PC-3 (cell line): ENCODE measurements around the gene CHURC1. TPM values are rescaled to one million over a fixed set of nuclear protein-coding genes. Genes with fewer than 3 reads are reported as not detected.

Experiments
- ATAC-seq: fragments of 200-7000 bp; cut with Tn5 transposase; 2 replicates; pipeline ENCODE4 v1.9.1; 2020; ENCODE audit warnings: mild to moderate bottlenecking, moderate library complexity
- BruUV-seq: library from RNA; stranded (reverse); fragments of 400-500 nt; replicated peaks from 2 replicates; lab custom pipeline; 2021; lab: Mats Ljungman, UMichigan
- CTCF ChIA-PET: fragments of 300-600 bp; sonication (Branson Sonifier 250); formaldehyde crosslinking; loops from one replicate; lab custom pipeline; 2022; ENCODE audit warnings: antibody characterized with exemption; lab: Charles Lee
- POLR2A ChIA-PET: fragments of 300-600 bp; sonication (Branson Sonifier 250); formaldehyde crosslinking; loops from one replicate; lab custom pipeline; 2022; ENCODE audit warnings: antibody characterized with exemption; ENCODE audit not compliant: unreplicated experiment; lab: Charles Lee
- DNase-seq: peaks from one replicate; pipeline ENCODE4 v3.0.0-alpha.2; 2015
- H2AFZ ChIP-seq: fragments of 300-600 bp; sonication (generic); 2 replicates; pipeline ENCODE4 v1.6.0; 2016; ENCODE audit warnings: antibody characterized with exemption, low read length
- H3F3A ChIP-seq: fragments of 300-600 bp; sonication (generic); one replicate; pipeline ENCODE4 v1.6.0; 2017; ENCODE audit warnings: antibody characterized with exemption, low read length, control low read depth, mild to moderate bottlenecking; ENCODE audit not compliant: unreplicated experiment
- H3K27ac ChIP-seq: fragments of 300-600 bp; sonication (generic); 2 replicates; pipeline ENCODE4 v1.5.1; 2016; ENCODE audit warnings: mild to moderate bottlenecking, low read length
- H3K27me3 ChIP-seq: fragments of 300-600 bp; sonication (generic); 2 replicates; pipeline ENCODE4 v1.6.1; 2016; ENCODE audit warnings: low read length, mixed read lengths
- H3K36me3 ChIP-seq: fragments of 300-600 bp; sonication (generic); 2 replicates; pipeline ENCODE4 v1.6.1; 2016; ENCODE audit warnings: low read depth, mixed run types, low read length, mixed read lengths
- H3K4me1 ChIP-seq: fragments of 300-600 bp; sonication (generic); 2 replicates; pipeline ENCODE4 v1.5.1; 2016; ENCODE audit warnings: low read length; ENCODE audit not compliant: insufficient read depth
- H3K4me2 ChIP-seq: fragments of 300-600 bp; sonication (generic); 2 replicates; pipeline ENCODE4 v1.6.0; 2016; ENCODE audit warnings: low read length
- H3K4me3 ChIP-seq: fragments of 300-600 bp; sonication (generic); 2 replicates; pipeline ENCODE4 v1.5.1; 2016; ENCODE audit warnings: mild to moderate bottlenecking, low read length, mixed read lengths
- H3K79me2 ChIP-seq: fragments of 300-600 bp; sonication (generic); 2 replicates; pipeline ENCODE4 v1.6.1; 2017; ENCODE audit warnings: low read length, mixed read lengths
- H3K9ac ChIP-seq: fragments of 300-600 bp; sonication (generic); 2 replicates; pipeline ENCODE4 v1.6.0; 2016; ENCODE audit warnings: mild to moderate bottlenecking, low read length
- H3K9me2 ChIP-seq: fragments of 300-600 bp; sonication (generic); replicated peaks from 2 replicates; pipeline ENCODE4 v1.6.1; 2016; ENCODE audit warnings: mixed run types, low read length, mixed read lengths
- H3K9me3 ChIP-seq: fragments of 300-600 bp; sonication (generic); 2 replicates; pipeline ENCODE4 v1.6.1; 2016; ENCODE audit warnings: low read length, mixed read lengths
- H4K20me1 ChIP-seq: fragments of 300-600 bp; sonication (generic); 2 replicates; pipeline ENCODE4 v1.6.1; 2016; ENCODE audit warnings: low read length, mixed read lengths
- EZH2 ChIP-seq: fragments of 300-600 bp; sonication (generic); IDR thresholded peaks from one replicate; pipeline ENCODE4 v1.6.1; 2017; ENCODE audit warnings: antibody characterized with exemption, mild to moderate bottlenecking, low read length; ENCODE audit not compliant: unreplicated experiment
- EZH2phosphoT487 ChIP-seq: fragments of 300-600 bp; sonication (generic); IDR thresholded peaks from 2 replicates; pipeline ENCODE4 v1.6.1; 2018; ENCODE audit warnings: mild to moderate bottlenecking, antibody characterized with exemption, low read length, borderline replicate concordance
- intact Hi-C: fragments of 100-400 bp; cut with micrococcal nuclease; formaldehyde crosslinking; loops from 2 replicates; pipeline ENCODE4 v1.9.0; 2023
- total RNA-seq: library from RNA; depleted of rRNA; stranded (reverse); fragments of >200 nt; gene quantifications from 2 replicates; pipeline ENCODE4 v1.2.3, GENCODE V29; 2014
- TF ChIP-seq, protein P1 (sequence below): fragments of 300-600 bp; sonication (generic); conservative IDR thresholded peaks from 2 replicates; pipeline ENCODE4 v1.5.1; 2017; ENCODE audit warnings: antibody characterized with exemption, low read depth, mild to moderate bottlenecking, low read length

Gene CHURC1
- total RNA-seq, 1 experiment from 2014 or later = 50.3 TPM

DNA sequence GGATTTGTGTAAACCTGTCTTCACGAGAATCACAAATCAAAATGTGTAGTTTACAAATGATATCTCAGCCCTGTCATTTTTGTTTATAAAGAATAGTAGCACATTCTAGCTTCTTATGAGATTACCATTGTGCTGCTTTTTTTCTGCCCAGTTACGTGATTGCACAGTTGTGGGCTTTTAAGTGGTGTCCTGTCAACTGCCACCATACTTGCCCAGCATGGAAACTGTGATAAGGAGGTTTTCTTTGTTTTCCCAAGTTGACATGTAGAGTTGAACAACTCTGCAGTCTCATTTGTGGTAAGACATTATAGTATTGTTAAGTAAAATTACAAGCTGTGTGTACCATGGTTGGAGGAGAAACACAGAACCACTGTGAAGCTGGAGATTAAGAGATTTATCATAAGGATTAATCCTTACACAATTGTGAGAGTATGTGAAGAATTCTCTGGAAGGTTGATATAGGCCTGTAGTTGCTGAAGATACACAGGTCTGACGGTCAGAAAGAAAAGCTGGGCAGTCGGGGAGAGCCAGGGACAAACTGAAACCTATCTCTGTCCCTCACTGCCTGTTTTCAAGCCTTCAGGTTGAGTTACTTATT is 12.2 kb downstream of the CHURC1 start:
- H3F3A ChIP-seq = no peaks in the 10 kb centered on the region

GRCh38 chr14:64927031-64927430 is 12.8 kb downstream of the CHURC1 start:
- Histone ChIP-seq H4K20me1 (no peaks in the 10 kb centered on the region), H3F3A (no peaks in the 10 kb centered on the region), H3K27ac (no peak overlapping the region), H3K4me3 (no peak overlapping the region), H3K9ac (no peak overlapping the region), H3K27me3 (no peaks in the 10 kb centered on the region), H3K79me2 (peaks cover 4% of the 10 kb centered on the region; the same call in 1 of the 2 replicates), H3K36me3 (peaks cover 45% of the 10 kb centered on the region), H2AFZ (no peak overlapping the region), H3K9me3 (no peaks in the 10 kb centered on the region), H3K9me2 (no peaks in the 10 kb centered on the region), H3K4me1 (no peaks in the 10 kb centered on the region), H3K4me2 (no peak overlapping the region)
- CTCF ChIA-PET = interaction anchor here (0.6 kb wide), 2 partner anchors 59 to 93 kb away, joined by 3 to 4 read pairs; no protein-coding TSS in a partner anchor
- DNase-seq (no peak), ATAC-seq (no peak)
- POLR2A ChIA-PET = interaction anchor here (0.7 kb wide), 1 partner anchor 415 kb away, joined by 16 read pairs; no protein-coding TSS in a partner anchor
- intact Hi-C loops = no loop called here
- TF ChIP-seq EZH2 (no peak), EZH2phosphoT487 (no peak)
- TF ChIP-seq, protein P1, sequence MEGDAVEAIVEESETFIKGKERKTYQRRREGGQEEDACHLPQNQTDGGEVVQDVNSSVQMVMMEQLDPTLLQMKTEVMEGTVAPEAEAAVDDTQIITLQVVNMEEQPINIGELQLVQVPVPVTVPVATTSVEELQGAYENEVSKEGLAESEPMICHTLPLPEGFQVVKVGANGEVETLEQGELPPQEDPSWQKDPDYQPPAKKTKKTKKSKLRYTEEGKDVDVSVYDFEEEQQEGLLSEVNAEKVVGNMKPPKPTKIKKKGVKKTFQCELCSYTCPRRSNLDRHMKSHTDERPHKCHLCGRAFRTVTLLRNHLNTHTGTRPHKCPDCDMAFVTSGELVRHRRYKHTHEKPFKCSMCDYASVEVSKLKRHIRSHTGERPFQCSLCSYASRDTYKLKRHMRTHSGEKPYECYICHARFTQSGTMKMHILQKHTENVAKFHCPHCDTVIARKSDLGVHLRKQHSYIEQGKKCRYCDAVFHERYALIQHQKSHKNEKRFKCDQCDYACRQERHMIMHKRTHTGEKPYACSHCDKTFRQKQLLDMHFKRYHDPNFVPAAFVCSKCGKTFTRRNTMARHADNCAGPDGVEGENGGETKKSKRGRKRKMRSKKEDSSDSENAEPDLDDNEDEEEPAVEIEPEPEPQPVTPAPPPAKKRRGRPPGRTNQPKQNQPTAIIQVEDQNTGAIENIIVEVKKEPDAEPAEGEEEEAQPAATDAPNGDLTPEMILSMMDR = no peak
- TSS peak; percentile 3 for BruUV-seq

More for the DNA sequence above, 12.2 kb downstream of the CHURC1 start:
- intact Hi-C loops = no loop called here
- H3K36me3 ChIP-seq = peaks cover 42% of the 10 kb centered on the region
- no peaks in the 10 kb centered on the region for H3K9me2 ChIP-seq
- no peaks in the 10 kb centered on the region for H3K4me1 ChIP-seq
- H3K9me3 ChIP-seq = no peaks in the 10 kb centered on the region
- ChIA-PET POLR2A (no interaction called here), CTCF (interaction anchor here (0.6 kb wide), 2 partner anchors 60 to 94 kb away, joined by 3 to 4 read pairs; no protein-coding TSS in a partner anchor)
- no peak overlapping the region for H3K4me2 ChIP-seq
- H3K27me3 ChIP-seq = no peaks in the 10 kb centered on the region
- no peaks in the 10 kb centered on the region for H4K20me1 ChIP-seq
- peaks cover 4% of the 10 kb centered on the region; the same call in 1 of the 2 replicates for H3K79me2 ChIP-seq
- H3K9ac ChIP-seq = no peak overlapping the region
- no peak overlapping the region for H2AFZ ChIP-seq
- DNase-seq (no peak), ATAC-seq (no peak)
- H3K27ac ChIP-seq = no peak overlapping the region
- no peak overlapping the region for H3K4me3 ChIP-seq
- TF ChIP-seq EZH2 = no peak
- TF ChIP-seq EZH2phosphoT487 = no peak
- TF ChIP-seq, protein P1 = no peak
- no TSS peak for BruUV-seq

DNA sequence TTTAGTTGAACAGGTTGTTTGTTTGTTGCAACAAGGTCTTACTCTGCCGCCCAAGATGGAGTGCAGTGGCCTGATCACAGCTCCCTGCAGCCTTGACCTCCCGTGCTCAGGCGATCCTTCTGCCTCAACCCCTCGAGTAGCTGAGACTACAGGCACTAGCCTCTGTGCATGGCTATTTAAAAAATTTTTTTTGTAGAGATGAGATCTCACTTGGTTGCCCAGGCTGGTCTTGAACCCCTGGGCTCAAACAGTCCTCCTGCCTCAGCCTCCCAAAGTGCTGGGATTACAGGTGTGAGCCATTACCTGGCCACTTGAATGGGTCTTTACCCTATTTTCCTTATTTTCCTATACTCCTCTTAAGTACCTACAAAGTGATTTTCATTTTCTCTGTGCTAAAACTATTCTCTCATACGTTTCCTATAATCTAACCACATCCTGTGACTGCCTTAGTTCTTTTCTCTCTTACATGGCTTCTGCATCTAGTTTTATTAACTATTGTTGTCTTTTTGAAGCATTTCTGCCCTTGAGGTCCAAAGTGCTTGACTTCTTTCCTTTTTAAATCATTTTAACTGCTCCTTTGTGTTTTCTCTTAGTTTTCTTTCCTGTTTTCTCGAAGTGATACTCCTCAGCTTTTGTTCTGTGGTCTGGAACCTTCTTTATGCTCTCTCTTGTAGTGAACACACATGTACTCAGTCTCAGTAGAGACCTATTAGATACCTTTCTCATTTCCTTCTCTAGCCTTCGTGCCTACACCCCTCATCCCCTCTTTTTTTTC is 14.2 kb downstream of the CHURC1 start:
- no peak overlapping the region for H3K4me3 ChIP-seq
- no peak overlapping the region for H3K9ac ChIP-seq
- intact Hi-C loops = no loop called here
- no peaks in the 10 kb centered on the region for H3K27me3 ChIP-seq
- no peaks in the 10 kb centered on the region for H3K4me1 ChIP-seq
- no peak overlapping the region for H2AFZ ChIP-seq
- peaks cover 56% of the 10 kb centered on the region for H3K36me3 ChIP-seq
- TF ChIP-seq EZH2 = no peak
- TF ChIP-seq, protein P1 = no peak
- TF ChIP-seq EZH2phosphoT487 = no peak
- H3K9me2 ChIP-seq = no peaks in the 10 kb centered on the region
- no peaks in the 10 kb centered on the region for H3K79me2 ChIP-seq
- ChIA-PET CTCF (no interaction called here), POLR2A (no interaction called here)
- no peak overlapping the region for H3K27ac ChIP-seq
- no peak for ATAC-seq
- no peaks in the 10 kb centered on the region for H3F3A ChIP-seq
- no TSS peak for BruUV-seq
- DNase-seq = no peak
- H4K20me1 ChIP-seq = no peaks in the 10 kb centered on the region
- H3K9me3 ChIP-seq = no peaks in the 10 kb centered on the region
- no peak overlapping the region for H3K4me2 ChIP-seq
